Mucosa of rectum (tissue), 2 donors: ENCODE results near the gene CEP70.
"Not testable (repeated sequence)": the region's sequence is repeated elsewhere in the genome, so short reads cannot be mapped to it uniquely, and the experiment has no call there.

Experiments used
- H3K27ac ChIP-seq, 2 donors: one replicate each; pipeline ENCODE4 v1.7.0; 2013; ENCODE audit warnings: inconsistent platforms in 2 of 2, low read depth in 2 of 2, low read length in 2 of 2
- H3K27me3 ChIP-seq, 2 donors: one replicate each; pipeline ENCODE4 v1.7.0; 2013; ENCODE audit warnings: low read length in 2 of 2; ENCODE audit not compliant: control insufficient read depth in 2 of 2, insufficient read depth in 2 of 2
- H3K36me3 ChIP-seq, 2 donors: one replicate each; pipeline ENCODE4 v1.7.0; 2013; ENCODE audit warnings: low read length in 2 of 2; ENCODE audit not compliant: control insufficient read depth in 2 of 2, insufficient read depth in 2 of 2
- H3K4me1 ChIP-seq, 2 donors: one replicate each; pipeline ENCODE4 v1.7.0; 2013; ENCODE audit warnings: low read length in 2 of 2, mild to moderate bottlenecking in 1 of 2; ENCODE audit not compliant: control insufficient read depth in 2 of 2, insufficient read depth in 2 of 2
- H3K4me3 ChIP-seq, 2 donors: one replicate each; pipeline ENCODE4 v1.7.0; 2013; ENCODE audit warnings: low read length in 2 of 2
- H3K9ac ChIP-seq, 2 donors: one replicate each; pipeline ENCODE4 v1.7.0; 2013; ENCODE audit warnings: low read length in 2 of 2, low read depth in 1 of 2, mild to moderate bottlenecking in 1 of 2
- H3K9me3 ChIP-seq, 2 donors: one replicate each; pipeline ENCODE4 v1.7.0; 2013; ENCODE audit warnings: low read length in 2 of 2; ENCODE audit not compliant: control insufficient read depth in 2 of 2
- donor health status: healthy.
- donor health status: Normal muscosa, but diverticular disease.

The CEP70 gene

DNA sequence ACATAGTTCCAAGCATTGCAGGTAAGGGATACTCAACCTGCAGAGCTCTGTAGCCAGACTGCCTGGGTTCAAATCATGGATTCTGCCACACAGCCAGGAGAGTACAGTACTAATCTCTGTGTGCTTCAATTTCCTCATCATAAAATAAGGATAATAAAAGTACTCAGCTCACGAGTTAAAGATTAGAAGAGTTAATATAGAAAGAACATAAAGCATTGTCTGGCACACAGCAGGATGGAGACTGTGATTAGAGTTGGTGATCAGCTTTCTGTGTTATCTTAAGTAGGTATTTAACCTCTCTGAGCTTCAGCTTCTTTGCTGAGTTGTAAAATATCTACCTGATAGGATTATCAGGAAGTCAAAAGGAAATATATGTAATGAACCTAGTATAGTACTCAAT, 2.7 kb downstream of the CEP70 start:
- no peaks in the 10 kb centered on the region for H3K27me3 ChIP-seq
- peaks cover 8 to 22% of the 10 kb centered on the region in 2 donors for H3K4me1 ChIP-seq
- H3K36me3 ChIP-seq: no peaks in the 10 kb centered on the region
- H3K27ac ChIP-seq: no peak overlapping the region
- no peaks in the 10 kb centered on the region for H3K9me3 ChIP-seq
- H3K4me3 ChIP-seq: no peak overlapping the region
- no peak overlapping the region for H3K9ac ChIP-seq

DNA sequence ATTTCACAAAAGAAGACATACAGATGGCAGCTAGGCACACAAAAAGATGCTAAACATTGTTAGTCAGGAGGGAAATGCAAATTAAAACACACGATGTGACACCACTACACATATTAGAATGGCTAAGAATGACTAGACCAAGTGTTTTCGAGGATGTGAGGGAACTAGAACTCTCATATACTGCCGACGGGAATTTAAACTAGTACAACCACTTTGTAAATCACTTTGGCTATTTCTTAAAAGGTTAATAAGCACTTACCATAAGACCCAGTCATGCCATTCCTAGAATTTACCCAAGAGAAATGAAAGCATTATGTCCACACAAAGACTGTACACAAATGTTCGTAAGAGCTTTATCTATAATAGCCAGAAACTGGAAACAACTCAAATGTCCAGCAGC, 5.6 kb downstream of the CEP70 start:
- Histone ChIP-seq H3K36me3 (no peaks in the 10 kb centered on the region), H3K27ac (no peak overlapping the region), H3K9me3 (no peaks in the 10 kb centered on the region), H3K9ac (no peak overlapping the region), H3K4me3 (no peak overlapping the region), H3K4me1 (peaks cover 8 to 19% of the 10 kb centered on the region in 2 donors), H3K27me3 (no peaks in the 10 kb centered on the region)

DNA sequence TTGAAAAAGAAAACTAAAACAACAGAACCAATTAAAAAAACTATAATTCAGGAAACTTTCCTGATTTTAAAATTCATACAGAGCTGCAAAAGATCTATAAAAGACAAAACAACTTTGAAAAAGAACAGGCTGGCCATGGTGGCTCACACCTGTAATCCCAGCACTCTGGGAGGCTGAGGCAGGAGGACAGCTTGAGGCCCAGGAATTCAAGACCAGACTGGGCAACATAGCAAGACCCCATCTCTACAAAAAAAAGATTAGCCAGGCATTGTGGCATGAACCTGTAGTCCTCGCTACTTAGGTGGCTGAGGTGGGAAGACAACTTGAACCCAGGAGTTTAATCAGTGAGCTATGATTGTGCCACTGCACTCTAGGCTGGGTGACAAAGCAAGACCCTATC, 6.7 kb downstream of the CEP70 start:
- H3K9ac ChIP-seq: no peak overlapping the region
- no peaks in the 10 kb centered on the region for H3K27me3 ChIP-seq
- H3K27ac ChIP-seq: no peak overlapping the region
- H3K9me3 ChIP-seq: no peaks in the 10 kb centered on the region
- H3K36me3 ChIP-seq: no peaks in the 10 kb centered on the region
- H3K4me1 ChIP-seq: peaks cover 5 to 12% of the 10 kb centered on the region in 2 donors
- no peak overlapping the region for H3K4me3 ChIP-seq

DNA sequence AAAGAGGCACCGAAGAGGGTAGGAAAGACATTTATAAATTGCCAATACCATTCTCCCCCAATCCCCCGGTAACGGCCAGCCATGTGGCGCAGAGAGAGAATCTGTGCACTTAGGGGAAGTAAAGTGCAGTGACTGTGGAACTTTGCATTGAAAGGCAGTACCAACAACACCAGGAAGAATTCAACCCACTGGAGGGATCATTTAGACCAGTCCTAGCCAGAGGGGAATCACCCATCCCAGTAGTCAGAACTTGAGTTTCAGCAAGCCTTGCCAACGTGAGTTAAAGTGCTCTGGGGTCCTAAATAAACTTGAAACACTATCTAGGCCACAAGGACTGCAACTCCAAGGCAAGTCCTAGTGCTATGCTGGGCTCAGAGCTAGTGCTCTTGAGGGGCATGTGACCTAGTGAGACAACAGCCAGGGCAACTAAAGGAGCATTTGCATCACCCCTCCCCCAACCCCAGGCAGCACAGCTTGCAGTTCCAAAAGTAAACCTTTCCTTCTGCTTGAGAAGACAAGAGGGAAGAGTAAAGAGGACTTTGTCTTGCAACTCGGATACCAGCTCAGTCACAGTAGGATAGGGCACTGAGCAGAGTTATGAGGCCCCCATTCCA, 15.0 kb downstream of the CEP70 start:
- H3K9ac ChIP-seq: no peak overlapping the region
- no peak overlapping the region for H3K27ac ChIP-seq
- no peaks in the 10 kb centered on the region for H3K27me3 ChIP-seq
- no peaks in the 10 kb centered on the region for H3K4me1 ChIP-seq
- H3K36me3 ChIP-seq: no peaks in the 10 kb centered on the region
- no peaks in the 10 kb centered on the region for H3K9me3 ChIP-seq
- no peak overlapping the region for H3K4me3 ChIP-seq

DNA sequence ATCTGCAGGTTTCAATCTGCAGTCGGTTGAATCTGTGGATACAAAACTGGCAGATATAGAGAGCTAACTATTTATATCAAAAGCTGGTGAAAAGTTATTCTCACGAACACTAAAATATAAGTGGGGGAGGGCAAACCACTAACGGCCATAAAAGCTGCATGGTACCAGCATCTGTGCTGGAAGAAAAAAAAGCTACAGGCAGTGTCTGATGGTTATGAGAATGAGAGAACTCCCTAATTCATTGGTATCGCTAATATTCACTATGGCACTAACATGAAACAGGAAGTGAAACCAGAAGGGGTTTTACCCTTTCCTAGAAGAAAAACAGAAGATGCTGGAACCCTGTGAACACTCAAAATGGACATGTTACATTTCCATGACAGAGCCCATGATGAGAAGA, 15.9 kb downstream of the CEP70 start:
- H3K9ac ChIP-seq: no peak overlapping the region
- no peaks in the 10 kb centered on the region for H3K4me1 ChIP-seq
- H3K27ac ChIP-seq: no peak overlapping the region
- peaks cover 0 to 2% of the 10 kb centered on the region in 2 donors for H3K36me3 ChIP-seq
- no peaks in the 10 kb centered on the region for H3K9me3 ChIP-seq
- no peaks in the 10 kb centered on the region for H3K27me3 ChIP-seq
- no peak overlapping the region for H3K4me3 ChIP-seq

DNA sequence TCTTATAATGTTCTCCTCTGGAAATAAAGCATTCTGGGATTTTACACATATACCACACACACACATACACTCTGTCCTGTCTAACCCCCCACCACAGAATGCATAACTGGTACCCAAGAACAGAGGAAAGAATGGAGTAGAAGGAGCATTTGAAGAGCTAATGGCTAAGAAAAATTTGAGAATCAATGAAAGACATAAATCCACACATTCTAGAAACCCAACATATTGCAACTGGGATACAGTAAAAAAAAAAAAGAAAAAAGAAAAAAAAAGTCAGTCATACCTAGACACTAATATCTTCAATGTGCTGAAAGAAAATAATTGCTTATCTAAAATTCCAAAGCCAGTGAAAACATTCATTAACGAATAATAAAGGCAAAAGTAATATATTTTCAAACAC, 20.9 kb downstream of the CEP70 start:
- peaks cover 2 to 8% of the 10 kb centered on the region in 2 donors for H3K36me3 ChIP-seq
- no peaks in the 10 kb centered on the region for H3K4me1 ChIP-seq
- H3K9ac ChIP-seq: no peak overlapping the region
- H3K27me3 ChIP-seq: no peaks in the 10 kb centered on the region
- no peak overlapping the region for H3K4me3 ChIP-seq
- no peaks in the 10 kb centered on the region for H3K9me3 ChIP-seq
- H3K27ac ChIP-seq: no peak overlapping the region

DNA sequence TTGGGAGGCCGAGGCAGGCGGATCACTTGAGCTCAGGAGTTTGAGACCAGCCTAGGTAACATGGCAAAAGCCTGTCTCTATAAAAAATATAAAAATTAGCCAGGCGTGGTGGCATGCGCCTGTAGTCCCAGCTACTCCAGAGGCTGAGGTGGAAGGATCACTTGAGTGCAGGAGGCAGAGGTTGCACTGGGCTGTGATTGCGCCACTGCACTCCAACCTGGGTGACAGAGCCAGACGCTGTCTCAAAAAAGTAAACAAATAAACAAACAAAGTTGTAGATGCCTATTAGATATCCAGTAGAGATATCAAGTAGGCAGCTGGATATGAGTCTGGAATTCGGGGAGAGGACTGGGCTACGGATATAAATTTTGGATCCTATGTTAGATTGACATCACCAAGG, 24.4 kb downstream of the CEP70 start:
- not testable (repeated sequence) for H3K27me3 ChIP-seq, H3K9me3 ChIP-seq, H3K4me3 ChIP-seq, H3K27ac ChIP-seq, H3K9ac ChIP-seq, H3K4me1 ChIP-seq, H3K36me3 ChIP-seq

DNA sequence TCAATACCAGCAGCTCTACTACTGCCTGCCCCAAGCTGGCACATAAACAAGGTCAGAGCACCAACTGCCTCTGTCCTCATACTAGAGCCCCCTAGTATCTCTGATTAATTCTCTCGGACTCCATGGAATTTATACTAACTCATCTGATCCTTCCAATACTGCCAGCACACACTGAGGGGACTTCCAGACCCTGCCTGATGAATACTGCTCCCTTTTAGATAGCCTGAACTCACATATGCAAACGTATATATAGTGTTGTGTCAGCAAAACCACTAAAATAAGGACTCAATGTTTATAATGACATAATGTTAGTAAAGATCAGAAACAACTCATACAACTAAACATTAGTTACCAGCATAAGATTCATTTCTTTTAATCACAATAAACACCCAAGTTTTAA, 25.0 kb downstream of the CEP70 start:
- Histone ChIP-seq H3K27ac (no peak overlapping the region), H3K36me3 (peaks cover 2 to 8% of the 10 kb centered on the region in 2 donors), H3K27me3 (no peaks in the 10 kb centered on the region), H3K4me3 (no peak overlapping the region), H3K9ac (no peak overlapping the region), H3K9me3 (no peaks in the 10 kb centered on the region), H3K4me1 (no peaks in the 10 kb centered on the region)

DNA sequence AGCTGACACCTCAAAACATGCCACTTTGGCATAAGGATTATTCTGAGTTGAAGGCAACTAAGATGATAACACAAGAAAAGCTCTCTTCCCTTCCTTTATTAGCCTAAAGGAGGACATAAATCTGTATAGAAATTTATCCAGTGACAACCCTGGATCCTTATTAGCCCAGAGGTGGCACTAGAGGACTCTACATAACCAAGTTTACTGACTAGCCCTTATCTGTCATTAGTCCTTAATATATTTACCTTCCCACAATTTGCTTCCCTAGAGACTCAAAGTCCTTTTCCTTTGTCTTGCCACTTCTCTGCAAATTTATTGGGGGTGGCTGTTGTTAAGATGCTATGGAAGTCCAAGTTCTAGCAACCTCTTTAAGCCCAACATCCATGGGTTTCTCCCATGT, 26.7 kb downstream of the CEP70 start:
- H3K27ac ChIP-seq: no peak overlapping the region
- H3K36me3 ChIP-seq: peaks cover 0 to 6% of the 10 kb centered on the region in 2 donors
- H3K9ac ChIP-seq: no peak overlapping the region
- H3K9me3 ChIP-seq: no peaks in the 10 kb centered on the region
- H3K4me1 ChIP-seq: no peaks in the 10 kb centered on the region
- no peak overlapping the region for H3K4me3 ChIP-seq
- H3K27me3 ChIP-seq: no peaks in the 10 kb centered on the region

DNA sequence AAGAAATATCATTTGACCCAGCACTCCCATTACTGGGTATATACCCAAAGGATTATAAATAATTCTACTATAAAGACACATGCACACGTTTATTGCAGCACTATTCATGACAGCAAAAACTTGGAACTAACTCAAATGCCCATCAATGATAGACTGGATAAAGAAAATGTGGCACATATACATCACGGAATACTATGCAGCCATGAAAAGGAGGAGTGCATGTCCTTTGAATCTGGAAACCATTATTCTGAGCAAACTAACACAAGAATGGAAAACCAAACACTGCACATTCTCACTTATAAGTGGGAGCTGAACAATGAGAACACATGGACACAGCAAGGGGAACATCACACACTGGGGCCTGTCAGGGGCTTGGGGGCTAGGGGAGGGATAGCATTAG, 27.8 kb downstream of the CEP70 start:
- not testable (repeated sequence) for H3K27ac ChIP-seq, H3K27me3 ChIP-seq, H3K4me1 ChIP-seq, H3K36me3 ChIP-seq, H3K9ac ChIP-seq, H3K9me3 ChIP-seq, H3K4me3 ChIP-seq

DNA sequence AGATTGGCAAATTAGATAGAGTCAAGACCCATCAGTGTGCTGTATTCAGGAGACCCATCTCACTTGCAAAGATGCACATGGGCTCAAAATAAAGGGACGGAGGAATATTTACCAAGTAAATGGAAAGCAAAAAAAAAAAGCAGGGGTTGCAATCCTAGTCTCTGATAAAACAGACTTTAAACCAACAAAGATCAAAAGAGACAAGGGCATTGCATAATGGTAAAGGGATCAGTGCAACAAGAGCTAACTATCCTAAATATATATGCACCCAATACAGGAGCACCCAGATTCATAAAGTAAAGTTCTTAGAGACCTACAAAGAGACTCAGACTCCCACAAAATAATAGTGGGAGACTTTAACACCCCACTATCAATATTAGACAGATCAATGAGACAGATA, 31.2 kb downstream of the CEP70 start:
- Histone ChIP-seq H3K36me3 (peaks cover 6 to 12% of the 10 kb centered on the region in 2 donors), H3K9me3 (peaks cover 10% of the 10 kb centered on the region in 2 donors)
- H3K27me3 ChIP-seq, H3K4me1 ChIP-seq, H3K9ac ChIP-seq, H3K4me3 ChIP-seq, H3K27ac ChIP-seq: not testable (repeated sequence)
